IgD-negative memory B cell (primary cell): ENCODE measurements around the gene ANKDD1B. TPM values are rescaled to one million over a fixed set of nuclear protein-coding genes. Genes with fewer than 3 reads are reported as not detected.

ENCODE experiments used
- polyA plus RNA-seq: library from polyadenylated mRNA; unstranded; fragments of 300-500 nt; fragmentation: Illumina TruSeq; gene quantifications from one replicate; pipeline ENCODE4 v1.2.3, GENCODE V29; 2021

ANKDD1B gene
- polyA plus RNA-seq, 1 donor from 2014 or later = 0.15 TPM

Other genes starting within 250 kb of the ANKDD1B start
- 17.7 TPM for gene CERT1, start 99.8 kb upstream of the ANKDD1B start, polyA plus RNA-seq
- gene POLK, start 99.6 kb upstream of the ANKDD1B start, polyA plus RNA-seq = 29.9 TPM
- gene POC5, start 106.0 kb downstream of the ANKDD1B start, polyA plus RNA-seq = 14.3 TPM